Keratinocyte (primary cell): ENCODE results near the gene MCF2L2. TPM values are rescaled to one million over a fixed set of nuclear protein-coding genes. Genes with fewer than 3 reads are reported as not detected.

Source experiments
- DNase-seq: peaks from one replicate; pipeline ENCODE4 v3.0.0-alpha.2; 2011; ENCODE audit warnings: low read depth, missing footprints, low spot score
- FAIRE-seq: peaks from 2 replicates; lab custom pipeline; 2011; peaks lifted over from hg19 to GRCh38; lab: Jason Lieb, UNC
- H2AFZ ChIP-seq: 2 replicates; pipeline ENCODE4 v1.6.0; 2012; ENCODE audit warnings: low read length, control low read depth, inconsistent platforms; ENCODE audit not compliant: control insufficient read depth
- H3K27ac ChIP-seq: 2 replicates; pipeline ENCODE4 v1.5.1; 2011; ENCODE audit warnings: low read length; ENCODE audit not compliant: control insufficient read depth, insufficient read depth
- H3K27me3 ChIP-seq: 3 replicates; pipeline ENCODE4 v1.6.0; 2011; ENCODE audit warnings: low read length; ENCODE audit not compliant: control insufficient read depth, insufficient read depth; ENCODE audit errors: extremely low read depth
- H3K36me3 ChIP-seq, 2 experiments: 2 replicates in 1 of 2; 3 replicates in 1 of 2; pipeline ENCODE4 v1.5.1; 2011; ENCODE audit warnings: low read length in 2 of 2, mild to moderate bottlenecking in 1 of 2; ENCODE audit not compliant: control insufficient read depth in 2 of 2, insufficient read depth in 2 of 2; ENCODE audit errors: extremely low read depth in 1 of 2
- H3K4me1 ChIP-seq: 3 replicates; pipeline ENCODE4 v1.5.1; 2011; ENCODE audit warnings: low read length; ENCODE audit not compliant: control insufficient read depth, insufficient read depth; ENCODE audit errors: extremely low read depth
- H3K4me2 ChIP-seq: 3 replicates; pipeline ENCODE4 v1.6.0; 2011; ENCODE audit warnings: low read depth, low read length; ENCODE audit not compliant: control insufficient read depth, insufficient read depth; ENCODE audit errors: extremely low read depth
- H3K4me3 ChIP-seq, 3 experiments: fragments of 200-600 bp in 1 of 3; sonication (generic) in 1 of 3; 2 replicates in 2 of 3; 3 replicates in 1 of 3; pipeline ENCODE4 v1.5.1; 2011 to 2016; ENCODE audit warnings: low read length in 3 of 3, mild to moderate bottlenecking in 3 of 3, control low read depth in 2 of 3, inconsistent platforms in 1 of 3, low read depth in 1 of 3, mixed read lengths in 1 of 3, mixed run types in 1 of 3, moderate library complexity in 1 of 3; ENCODE audit not compliant: control insufficient read depth in 2 of 3, insufficient read depth in 2 of 3; ENCODE audit errors: extremely low read depth in 1 of 3
- H3K79me2 ChIP-seq: 2 replicates; pipeline ENCODE4 v1.6.0; 2012; ENCODE audit warnings: low read length; ENCODE audit not compliant: control insufficient read depth, insufficient read depth
- H3K9ac ChIP-seq: 3 replicates; pipeline ENCODE4 v1.6.0; 2011; ENCODE audit warnings: low read length; ENCODE audit not compliant: control insufficient read depth, insufficient read depth; ENCODE audit errors: extremely low read depth
- H3K9me1 ChIP-seq: 3 replicates; pipeline ENCODE4 v1.6.0; 2011; ENCODE audit warnings: low read length; ENCODE audit not compliant: control insufficient read depth, insufficient read depth; ENCODE audit errors: extremely low read depth
- H3K9me3 ChIP-seq: 2 replicates; pipeline ENCODE4 v1.5.1; 2012; ENCODE audit warnings: low read depth, low read length; ENCODE audit not compliant: control insufficient read depth
- H4K20me1 ChIP-seq: 3 replicates; pipeline ENCODE4 v1.6.0; 2011; ENCODE audit warnings: low read length; ENCODE audit not compliant: control insufficient read depth, insufficient read depth; ENCODE audit errors: extremely low read depth
- EZH2 ChIP-seq: IDR thresholded peaks from one replicate; pipeline ENCODE4 v1.6.1; 2012; ENCODE audit warnings: inconsistent platforms, mild to moderate bottlenecking, low read length, moderate library complexity
- dilution Hi-C: fragments of 300-500 bp; cut with MboI; formaldehyde crosslinking; loops from one replicate; pipeline ENCODE4 v1.7.0; 2020; ENCODE audit warnings: low sequenced_read_pairs; ENCODE audit not compliant: extremely low pct_ligation_motif_present
- polyA plus RNA-seq, 5 experiments: library from polyadenylated mRNA; depleted of rRNA in 3 of 5; stranded (reverse) in 3 of 5; stranded (forward) in 1 of 5; unstranded in 1 of 5; fragments of >200 nt; gene quantifications; 1 replicate in 1 of 5; 2 replicates in 3 of 5; 3 replicates in 1 of 5; pipeline versions ENCODE4 v1.2.1 to v1.2.3, GENCODE V29; 2011 to 2012; ENCODE audit warnings: missing spikeins in 2 of 5, low read depth in 1 of 5, low replicate concordance in 1 of 5
- TF ChIP-seq, protein P1 (sequence below), 3 experiments: IDR thresholded peaks in 1 of 3; conservative IDR thresholded peaks in 1 of 3; optimal IDR thresholded peaks in 1 of 3; 2 replicates in 2 of 3; 3 replicates in 1 of 3; pipeline versions ENCODE3 to v1.5.1; 2011; ENCODE audit warnings: low read length in 3 of 3, mild to moderate bottlenecking in 3 of 3, moderate library complexity in 2 of 3, control low read depth in 1 of 3, inconsistent platforms in 1 of 3; ENCODE audit not compliant: insufficient read depth in 2 of 3; ENCODE audit errors: extremely low read depth in 1 of 3

MCF2L2 gene
- polyA plus RNA-seq, 1 donor (not counting 4 experiments of a cell fraction or from before 2014, with no cell fraction given): 0.26 TPM

DNA sequence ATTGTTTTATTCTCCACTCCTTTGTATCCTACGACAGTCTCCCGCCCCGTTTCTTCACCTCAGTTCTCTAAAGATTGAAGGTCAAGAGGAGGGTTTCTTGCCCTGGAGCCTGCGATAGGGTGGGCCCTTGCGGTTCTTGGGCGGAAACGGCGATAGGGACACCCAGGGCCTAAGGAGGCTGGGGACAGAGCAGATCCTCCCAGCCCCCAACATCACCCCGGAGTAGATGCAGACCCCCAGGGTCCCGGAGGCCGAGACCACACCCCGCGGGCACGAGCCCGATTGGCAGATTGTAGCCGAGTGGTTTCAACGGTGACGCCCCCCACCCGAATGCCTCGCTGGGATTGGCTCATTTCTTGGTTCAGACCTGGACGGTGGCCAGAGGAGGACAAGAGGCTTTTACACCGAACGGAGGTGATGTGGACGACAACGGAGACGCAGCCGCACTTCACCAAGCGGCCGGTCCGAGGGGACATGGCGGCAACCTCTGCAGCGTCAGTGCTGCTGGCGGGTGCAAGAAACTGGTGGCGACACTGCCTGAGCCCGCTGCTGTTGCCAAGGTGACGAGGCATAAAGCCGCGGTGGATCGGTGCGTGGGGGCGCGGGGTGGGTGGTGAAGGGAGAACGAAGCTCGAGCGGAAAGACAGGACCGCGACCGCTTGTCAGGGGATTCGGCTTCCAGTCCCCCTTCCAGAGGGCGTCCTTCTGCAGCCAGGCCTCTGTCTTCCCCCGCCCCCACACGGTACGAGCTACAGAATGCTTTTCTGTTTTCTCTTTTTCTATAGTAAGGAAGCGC lies 19.0 kb upstream of the MCF2L2 start:
- no peaks in the 10 kb centered on the region for H3K9me1 ChIP-seq
- H3K4me1 ChIP-seq: peaks cover 5% of the 10 kb centered on the region
- H2AFZ ChIP-seq: peak overlapping the region; percentile 100
- peak overlapping the region; percentile 94 for H3K4me2 ChIP-seq
- TF ChIP-seq EZH2: no peak
- TF ChIP-seq, protein P1, sequence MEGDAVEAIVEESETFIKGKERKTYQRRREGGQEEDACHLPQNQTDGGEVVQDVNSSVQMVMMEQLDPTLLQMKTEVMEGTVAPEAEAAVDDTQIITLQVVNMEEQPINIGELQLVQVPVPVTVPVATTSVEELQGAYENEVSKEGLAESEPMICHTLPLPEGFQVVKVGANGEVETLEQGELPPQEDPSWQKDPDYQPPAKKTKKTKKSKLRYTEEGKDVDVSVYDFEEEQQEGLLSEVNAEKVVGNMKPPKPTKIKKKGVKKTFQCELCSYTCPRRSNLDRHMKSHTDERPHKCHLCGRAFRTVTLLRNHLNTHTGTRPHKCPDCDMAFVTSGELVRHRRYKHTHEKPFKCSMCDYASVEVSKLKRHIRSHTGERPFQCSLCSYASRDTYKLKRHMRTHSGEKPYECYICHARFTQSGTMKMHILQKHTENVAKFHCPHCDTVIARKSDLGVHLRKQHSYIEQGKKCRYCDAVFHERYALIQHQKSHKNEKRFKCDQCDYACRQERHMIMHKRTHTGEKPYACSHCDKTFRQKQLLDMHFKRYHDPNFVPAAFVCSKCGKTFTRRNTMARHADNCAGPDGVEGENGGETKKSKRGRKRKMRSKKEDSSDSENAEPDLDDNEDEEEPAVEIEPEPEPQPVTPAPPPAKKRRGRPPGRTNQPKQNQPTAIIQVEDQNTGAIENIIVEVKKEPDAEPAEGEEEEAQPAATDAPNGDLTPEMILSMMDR (optimal IDR thresholded peaks at IDR 0.05 in 1 of 3, IDR thresholded peaks at IDR 0.05 in 1 of 3, conservative IDR thresholded peaks at IDR 0.05 in 1 of 3; ENCODE audit: extremely low read depth in 1 of 3, insufficient read depth in 2 of 3, low read length in 3 of 3): no peak
- peaks cover 2% of the 10 kb centered on the region for H3K9me3 ChIP-seq
- no peaks in the 10 kb centered on the region for H3K36me3 ChIP-seq
- H3K27me3 ChIP-seq: no peaks in the 10 kb centered on the region
- no peak overlapping the region for H3K27ac ChIP-seq
- DNase-seq (no peak), FAIRE-seq (peak; percentile 34)
- dilution Hi-C loops: no loop called here
- H3K79me2 ChIP-seq: no peaks in the 10 kb centered on the region
- no peaks in the 10 kb centered on the region for H4K20me1 ChIP-seq
- H3K9ac ChIP-seq: peak overlapping the region; percentile 56
- peak overlapping the region; percentile 64 to 86 (median 81) for H3K4me3 ChIP-seq

DNA sequence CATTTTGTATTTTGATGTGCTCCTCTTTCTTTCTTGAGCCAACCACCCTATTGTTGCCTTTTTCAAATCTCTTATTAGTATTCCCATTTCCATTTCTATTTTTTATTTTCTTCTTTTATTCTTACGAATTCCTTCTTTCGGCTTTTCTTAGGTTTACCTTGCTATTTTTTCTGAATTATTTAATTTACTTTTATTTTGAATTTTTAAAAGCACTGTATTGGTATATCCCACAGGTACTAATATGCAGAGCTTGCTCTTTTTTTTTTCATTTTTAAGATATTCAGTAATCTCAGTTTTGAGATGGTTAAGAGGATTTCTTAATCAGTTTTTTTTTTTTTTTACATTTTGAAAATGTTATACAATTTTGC lies 18.4 kb upstream of the MCF2L2 start:
- Histone ChIP-seq H3K9ac (peak overlapping the region; percentile 56), H3K4me1 (peaks cover 5% of the 10 kb centered on the region), H3K9me3 (peaks cover 2% of the 10 kb centered on the region), H3K27ac (no peak overlapping the region), H2AFZ (no peak overlapping the region), H3K36me3 (no peaks in the 10 kb centered on the region), H3K9me1 (no peaks in the 10 kb centered on the region), H3K4me2 (peak overlapping the region; percentile 94), H3K79me2 (no peaks in the 10 kb centered on the region), H3K4me3 (peak overlapping the region; percentile 64 to 86 (median 81)), H3K27me3 (no peaks in the 10 kb centered on the region), H4K20me1 (no peaks in the 10 kb centered on the region)
- TF ChIP-seq, protein P1 (optimal IDR thresholded peaks at IDR 0.05 in 1 of 3, IDR thresholded peaks at IDR 0.05 in 1 of 3, conservative IDR thresholded peaks at IDR 0.05 in 1 of 3; ENCODE audit: extremely low read depth in 1 of 3, insufficient read depth in 2 of 3, low read length in 3 of 3): no peak
- TF ChIP-seq EZH2: no peak
- FAIRE-seq (no peak), DNase-seq (no peak)
- dilution Hi-C loops: no loop called here
